IMR-90 (cell line): ENCODE data around the gene PTBP1. TPM values are rescaled to one million over a fixed set of nuclear protein-coding genes. Genes with fewer than 3 reads are reported as not detected.

Source experiments
- ATAC-seq: fragments of 200-7000 bp; cut with Tn5 transposase; 2 replicates; pipeline ENCODE4 v1.9.1; 2020; ENCODE audit warnings: low read depth, mild to moderate bottlenecking, moderate library complexity
- BruUV-seq: library from RNA; stranded (reverse); fragments of 400-500 nt; replicated peaks from 2 replicates; lab custom pipeline; 2021; lab: Mats Ljungman, UMichigan
- CTCF ChIA-PET: fragments of 300-600 bp; formaldehyde crosslinking; extraction: SDS; loops from one replicate; lab custom pipeline; 2021; ENCODE audit warnings: antibody characterized with exemption; lab: Yijun Ruan, JAX
- POLR2A ChIA-PET: fragments of 300-600 bp; sonication (Branson Sonifier 250); formaldehyde crosslinking; loops from one replicate; lab custom pipeline; 2022; ENCODE audit warnings: antibody characterized with exemption; ENCODE audit not compliant: unreplicated experiment; lab: Charles Lee
- DNase-seq: peaks from one replicate; pipeline ENCODE4 v3.0.0; 2013
- H2AFZ ChIP-seq: replicated peaks from 2 replicates; pipeline ENCODE3; 2013; ENCODE audit warnings: low read length, mild to moderate bottlenecking; ENCODE audit not compliant: poor library complexity
- H2AK5ac ChIP-seq: 2 replicates; pipeline ENCODE4 v1.6.1; 2013; ENCODE audit warnings: low read depth, low read length, inconsistent platforms
- H2AK9ac ChIP-seq: replicated peaks from 2 replicates; pipeline ENCODE3; 2013; ENCODE audit warnings: mild to moderate bottlenecking, low read depth, low read length, moderate library complexity; ENCODE audit not compliant: poor library complexity
- H2BK120ac ChIP-seq: 2 replicates; pipeline ENCODE4 v1.6.1; 2013; ENCODE audit warnings: low read depth, low read length, inconsistent platforms
- H2BK15ac ChIP-seq: 3 replicates; pipeline ENCODE4 v1.6.1; 2013; ENCODE audit warnings: low read depth, low read length, inconsistent platforms
- H2BK20ac ChIP-seq: 2 replicates; pipeline ENCODE4 v1.6.1; 2013; ENCODE audit warnings: low read depth, mild to moderate bottlenecking, inconsistent platforms, low read length, moderate library complexity
- H2BK5ac ChIP-seq: 2 replicates; pipeline ENCODE4 v1.6.1; 2013; ENCODE audit warnings: mild to moderate bottlenecking, low read depth, low read length, inconsistent platforms; ENCODE audit not compliant: poor library complexity, severe bottlenecking
- H3K14ac ChIP-seq: replicated peaks from 2 replicates; pipeline ENCODE4 v1.6.1; 2013; ENCODE audit warnings: low read depth, low read length, inconsistent platforms
- H3K18ac ChIP-seq: 2 replicates; pipeline ENCODE4 v1.6.1; 2013; ENCODE audit warnings: low read depth, low read length, control low read depth
- H3K23ac ChIP-seq: 2 replicates; pipeline ENCODE4 v1.6.1; 2013; ENCODE audit warnings: low read depth, low read length, inconsistent platforms
- H3K27ac ChIP-seq: 2 replicates; pipeline ENCODE4 v1.5.1; 2013; ENCODE audit warnings: mild to moderate bottlenecking, control low read depth, low read length; ENCODE audit not compliant: insufficient read depth
- H3K27me3 ChIP-seq: 2 replicates; pipeline ENCODE4 v1.6.1; 2013; ENCODE audit warnings: low read length; ENCODE audit not compliant: control insufficient read depth, insufficient read depth
- H3K36me3 ChIP-seq: 2 replicates; pipeline ENCODE4 v1.6.1; 2013; ENCODE audit warnings: low read length, mixed read lengths; ENCODE audit not compliant: control insufficient read depth, insufficient read depth
- H3K4ac ChIP-seq: 2 replicates; pipeline ENCODE4 v1.6.1; 2013; ENCODE audit warnings: low read depth, low read length, inconsistent platforms
- H3K4me1 ChIP-seq: 2 replicates; pipeline ENCODE4 v1.6.1; 2013; ENCODE audit warnings: low read length, mixed read lengths; ENCODE audit not compliant: control insufficient read depth, insufficient read depth
- H3K4me2 ChIP-seq: 2 replicates; pipeline ENCODE4 v1.6.1; 2013; ENCODE audit warnings: low read depth, mild to moderate bottlenecking, control low read depth, low read length, moderate library complexity
- H3K4me3 ChIP-seq: 2 replicates; pipeline ENCODE4 v1.5.1; 2013; ENCODE audit warnings: low read depth, mild to moderate bottlenecking, control low read depth, low read length, moderate library complexity; ENCODE audit not compliant: insufficient read depth
- H3K56ac ChIP-seq: 2 replicates; pipeline ENCODE4 v1.6.1; 2013; ENCODE audit warnings: low read length, inconsistent platforms; ENCODE audit not compliant: insufficient read depth; ENCODE audit errors: extremely low read depth
- H3K79me1 ChIP-seq, 2 experiments: 2 replicates each; pipeline ENCODE4 v1.6.1; 2013; ENCODE audit warnings: low read length in 2 of 2, inconsistent platforms in 1 of 2, low read depth in 1 of 2
- H3K9ac ChIP-seq: 2 replicates; pipeline ENCODE4 v1.6.1; 2013; ENCODE audit warnings: low read depth, low read length, control low read depth
- H3K9me1 ChIP-seq: 2 replicates; pipeline ENCODE4 v1.6.1; 2013; ENCODE audit warnings: low read length, inconsistent platforms; ENCODE audit not compliant: insufficient read depth
- H3K9me3 ChIP-seq: 2 replicates; pipeline ENCODE4 v1.6.1; 2013; ENCODE audit warnings: low read length; ENCODE audit not compliant: control insufficient read depth, insufficient read depth
- H4K20me1 ChIP-seq: 2 replicates; pipeline ENCODE4 v1.6.1; 2013; ENCODE audit warnings: low read length, inconsistent platforms; ENCODE audit not compliant: insufficient read depth
- H4K5ac ChIP-seq: 2 replicates; pipeline ENCODE4 v1.6.1; 2013; ENCODE audit warnings: mild to moderate bottlenecking, low read depth, low read length, control low read depth
- H4K8ac ChIP-seq, 2 experiments: 2 replicates each; pipeline ENCODE4 v1.6.1; 2013; ENCODE audit warnings: low read depth in 2 of 2, low read length in 2 of 2, control low read depth in 1 of 2, inconsistent platforms in 1 of 2
- H4K91ac ChIP-seq: 2 replicates; pipeline ENCODE4 v1.6.1; 2013; ENCODE audit warnings: low read depth, low read length, inconsistent platforms; ENCODE audit not compliant: insufficient read depth
- CEBPB ChIP-seq: IDR thresholded peaks from 2 replicates; pipeline ENCODE4 v1.6.1; 2012; ENCODE audit warnings: low read depth, low read length, improper control_type of control experiment
- CHD1 ChIP-seq: IDR thresholded peaks from 2 replicates; pipeline ENCODE4 v1.6.1; 2012; ENCODE audit warnings: low read depth, low read length, improper control_type of control experiment
- FOS ChIP-seq: fragments of 150-350 bp; IDR thresholded peaks from 2 replicates; pipeline ENCODE4 v1.6.1; 2016; ENCODE audit warnings: low read depth, low read length
- MAFK ChIP-seq: IDR thresholded peaks from 2 replicates; pipeline ENCODE4 v1.6.1; 2012; ENCODE audit warnings: low read depth, low read length, improper control_type of control experiment
- MXI1 ChIP-seq: IDR thresholded peaks from 2 replicates; pipeline ENCODE4 v1.6.1; 2012; ENCODE audit warnings: low read depth, mild to moderate bottlenecking, low read length, moderate library complexity, borderline replicate concordance
- NFE2L2 ChIP-seq: fragments of 150-350 bp; IDR thresholded peaks from 2 replicates; pipeline ENCODE4 v1.6.1; 2016; ENCODE audit warnings: low read depth, mild to moderate bottlenecking, low read length
- POLR2A ChIP-seq: IDR thresholded peaks from 2 replicates; pipeline ENCODE4 v1.6.1; 2012; ENCODE audit warnings: mild to moderate bottlenecking, low read depth, low read length
- RCOR1 ChIP-seq: IDR thresholded peaks from 2 replicates; pipeline ENCODE4 v1.6.1; 2012; ENCODE audit warnings: mild to moderate bottlenecking, low read length, improper control_type of control experiment; ENCODE audit not compliant: insufficient replicate concordance
- RFX5 ChIP-seq: IDR thresholded peaks from 2 replicates; pipeline ENCODE4 v1.8.0; 2012; ENCODE audit warnings: low read depth, mild to moderate bottlenecking, low read length, moderate library complexity
- USF2 ChIP-seq: fragments of 150-350 bp; IDR thresholded peaks from 2 replicates; pipeline ENCODE4 v1.6.1; 2017; ENCODE audit warnings: mild to moderate bottlenecking, antibody characterized with exemption, low read length, low read depth
- WGBS, 2 experiments: methylation state at CpG; one replicate each; pipeline versions ENCODE4 v1.1.5 to v1.1.7; 2013; ENCODE audit warnings: missing lambda C conversion rate in 2 of 2; ENCODE audit not compliant: insufficient read length in 1 of 2; ENCODE audit errors: extremely low coverage in 2 of 2; 5-methylcytosine and 5-hydroxymethylcytosine counted together
- dilution Hi-C: fragments of 300-500 bp; cut with HindIII; formaldehyde crosslinking; loops from one replicate; pipeline ENCODE4 v1.14.3; 2018; ENCODE audit warnings: low sequenced_read_pairs; ENCODE audit not compliant: unreplicated experiment
- in situ Hi-C: fragments of 300-500 bp; cut with MboI; formaldehyde crosslinking; loops from 3 replicates; pipeline ENCODE4 v1.14.3; 2019; ENCODE audit warnings: low sequenced_read_pairs, inconsistent platforms, mixed read lengths
- intact Hi-C: fragments of 100-400 bp; cut with micrococcal nuclease; formaldehyde crosslinking; loops from 2 replicates; pipeline ENCODE4 v1.10.0; 2022
- polyA plus RNA-seq, 3 experiments: library from polyadenylated mRNA; depleted of rRNA; stranded (reverse); fragments of >200 nt; gene quantifications; 2 replicates each; pipeline ENCODE4 v1.2.3, GENCODE V29; 2012; ENCODE audit warnings: low replicate concordance in 1 of 3
- total RNA-seq: library from RNA; depleted of rRNA; stranded (reverse); fragments of >200 nt; gene quantifications from 2 replicates; pipeline ENCODE4 v1.2.3, GENCODE V29; 2012
- TF ChIP-seq, protein P1 (sequence below): conservative IDR thresholded peaks from 2 replicates; pipeline ENCODE4 v1.5.1; 2012; ENCODE audit warnings: mild to moderate bottlenecking, low read depth, low read length, improper control_type of control experiment

Gene PTBP1
- total and polyA plus RNA-seq, 2 of the 4 experiments (the other 2 are of a cell fraction), result 146 to 269 TPM

DNA sequence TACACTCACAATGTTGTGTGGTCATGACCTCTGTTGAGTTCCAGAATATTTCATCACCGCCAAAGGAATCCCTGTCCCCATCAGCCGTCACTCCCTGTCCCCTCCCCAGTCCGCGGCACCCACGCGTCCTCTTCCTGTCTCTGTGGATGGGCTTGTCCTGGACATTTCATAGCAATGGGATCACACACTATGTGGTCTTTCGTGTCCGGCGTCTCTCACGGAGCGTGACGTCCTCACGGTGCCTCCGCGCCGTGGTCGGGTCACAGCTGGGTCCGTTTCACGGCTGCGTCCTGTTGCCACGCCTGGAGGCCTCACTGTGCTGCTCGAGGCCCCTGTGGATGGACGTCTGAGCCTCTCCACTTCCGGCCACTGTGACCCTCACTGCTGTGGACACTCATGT lies 37.0 kb downstream of the PTBP1 start:
- Histone ChIP-seq H3K9ac (no peak overlapping the region), H2AK9ac (no peak overlapping the region), H3K18ac (no peak overlapping the region), H3K4ac (no peak overlapping the region), H3K27me3 (peaks cover 3% of the 10 kb centered on the region; the same call in 1 of the 2 replicates), H3K9me1 (no peaks in the 10 kb centered on the region), H2BK120ac (no peak overlapping the region), H2AK5ac (no peak overlapping the region; the same call in 1 of the 2 replicates), H3K23ac (no peak overlapping the region), H2AFZ (peak overlapping the region; percentile 32), H2BK5ac (no peak overlapping the region), H4K20me1 (no peaks in the 10 kb centered on the region), H4K8ac (no peak overlapping the region), H3K79me1 (no peaks in the 10 kb centered on the region), H3K36me3 (no peaks in the 10 kb centered on the region), H3K56ac (no peak overlapping the region), H4K5ac (no peak overlapping the region), H4K91ac (no peak overlapping the region), H3K9me3 (no peaks in the 10 kb centered on the region), H3K4me1 (no peaks in the 10 kb centered on the region), H2BK20ac (no peak overlapping the region), H3K27ac (no peak overlapping the region), H3K4me3 (no peak overlapping the region), H3K14ac (no peak overlapping the region), H3K4me2 (no peak overlapping the region), H2BK15ac (no peak overlapping the region)
- 64% methylated on average over 10 of the region's 24 CpGs; no CpG with 5 or more reads in 1 of the 2 experiments for WGBS, 2 experiments
- no TSS peak for BruUV-seq
- intact Hi-C loops, result no loop called here
- ChIA-PET POLR2A (no interaction called here), CTCF (no interaction called here)
- ATAC-seq (no peak), DNase-seq (no peak)
- TF ChIP-seq FOS (no peak), NFE2L2 (no peak), CEBPB (no peak), MAFK (no peak), POLR2A (no peak), CHD1 (no peak), MXI1 (no peak), RFX5 (no peak), RCOR1 (no peak), USF2 (no peak)
- TF ChIP-seq, protein P1, sequence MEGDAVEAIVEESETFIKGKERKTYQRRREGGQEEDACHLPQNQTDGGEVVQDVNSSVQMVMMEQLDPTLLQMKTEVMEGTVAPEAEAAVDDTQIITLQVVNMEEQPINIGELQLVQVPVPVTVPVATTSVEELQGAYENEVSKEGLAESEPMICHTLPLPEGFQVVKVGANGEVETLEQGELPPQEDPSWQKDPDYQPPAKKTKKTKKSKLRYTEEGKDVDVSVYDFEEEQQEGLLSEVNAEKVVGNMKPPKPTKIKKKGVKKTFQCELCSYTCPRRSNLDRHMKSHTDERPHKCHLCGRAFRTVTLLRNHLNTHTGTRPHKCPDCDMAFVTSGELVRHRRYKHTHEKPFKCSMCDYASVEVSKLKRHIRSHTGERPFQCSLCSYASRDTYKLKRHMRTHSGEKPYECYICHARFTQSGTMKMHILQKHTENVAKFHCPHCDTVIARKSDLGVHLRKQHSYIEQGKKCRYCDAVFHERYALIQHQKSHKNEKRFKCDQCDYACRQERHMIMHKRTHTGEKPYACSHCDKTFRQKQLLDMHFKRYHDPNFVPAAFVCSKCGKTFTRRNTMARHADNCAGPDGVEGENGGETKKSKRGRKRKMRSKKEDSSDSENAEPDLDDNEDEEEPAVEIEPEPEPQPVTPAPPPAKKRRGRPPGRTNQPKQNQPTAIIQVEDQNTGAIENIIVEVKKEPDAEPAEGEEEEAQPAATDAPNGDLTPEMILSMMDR, result no peak
- dilution Hi-C loops, result no loop called here
- in situ Hi-C loops, result no loop called here
